ENCODE measurements around the gene MAN2B2.

GRCh38 chr4:6556263-6556662 is 18.7 kb upstream of the MAN2B2 start:
- TF ChIP-seq, protein P1, sequence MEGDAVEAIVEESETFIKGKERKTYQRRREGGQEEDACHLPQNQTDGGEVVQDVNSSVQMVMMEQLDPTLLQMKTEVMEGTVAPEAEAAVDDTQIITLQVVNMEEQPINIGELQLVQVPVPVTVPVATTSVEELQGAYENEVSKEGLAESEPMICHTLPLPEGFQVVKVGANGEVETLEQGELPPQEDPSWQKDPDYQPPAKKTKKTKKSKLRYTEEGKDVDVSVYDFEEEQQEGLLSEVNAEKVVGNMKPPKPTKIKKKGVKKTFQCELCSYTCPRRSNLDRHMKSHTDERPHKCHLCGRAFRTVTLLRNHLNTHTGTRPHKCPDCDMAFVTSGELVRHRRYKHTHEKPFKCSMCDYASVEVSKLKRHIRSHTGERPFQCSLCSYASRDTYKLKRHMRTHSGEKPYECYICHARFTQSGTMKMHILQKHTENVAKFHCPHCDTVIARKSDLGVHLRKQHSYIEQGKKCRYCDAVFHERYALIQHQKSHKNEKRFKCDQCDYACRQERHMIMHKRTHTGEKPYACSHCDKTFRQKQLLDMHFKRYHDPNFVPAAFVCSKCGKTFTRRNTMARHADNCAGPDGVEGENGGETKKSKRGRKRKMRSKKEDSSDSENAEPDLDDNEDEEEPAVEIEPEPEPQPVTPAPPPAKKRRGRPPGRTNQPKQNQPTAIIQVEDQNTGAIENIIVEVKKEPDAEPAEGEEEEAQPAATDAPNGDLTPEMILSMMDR (IDR thresholded peaks at IDR 0.05; ENCODE audit: insufficient read depth, low read depth, low read length), result no peak
- no peak for TF ChIP-seq EZH2 (IDR thresholded peaks at IDR 0.05; ENCODE audit: insufficient read depth, low read length)

All from astrocyte (in vitro differentiated cells and primary cell).